ENCODE data around the gene ANKRD26. TPM values are rescaled to one million over a fixed set of nuclear protein-coding genes. Genes with fewer than 3 reads are reported as not detected.

Gene ANKRD26
- total RNA-seq, 2 experiments from 2014 or later = 6.2 to 6.6 TPM

- ATAC-seq (ENCODE audit: poor library complexity) (no peak), DNase-seq (no peak)
- Histone ChIP-seq H3K27me3 (ENCODE audit: control insufficient read depth in 1 of 2, insufficient read depth in 2 of 2, low read length in 2 of 2) (no peaks in the 10 kb centered on the region), H3K4me3 (ENCODE audit: low read length) (no peak overlapping the region), H3K4me1 (ENCODE audit: insufficient read depth, low read length) (peaks cover 3% of the 10 kb centered on the region), H3K27ac (ENCODE audit: low read depth in 1 of 2, low read length in 2 of 2) (no peak overlapping the region), H3K9me3 (ENCODE audit: control insufficient read depth in 1 of 2, insufficient read depth in 1 of 2, low read length in 2 of 2) (no peaks in the 10 kb centered on the region), H3K36me3 (ENCODE audit: insufficient read depth, low read length) (peaks cover 90% of the 10 kb centered on the region)
- H3K4me1 Mint-ChIP-seq (ENCODE audit: low read depth) = peaks cover 24% of the 10 kb centered on the region
- ChIA-PET POLR2A (interaction anchor here (2.1 kb wide), 1 partner anchor 10 kb away, joined by 16 read pairs; the partner anchor contains the start of gene YME1L1), CTCF (interaction anchor here (0.7 to 1.2 kb wide), 2 partner anchors 11 to 80 kb away, joined by 3 to 5 read pairs; partner anchors contain the start of gene YME1L1)
- intact Hi-C loops (cut with DNase I, micrococcal nuclease) = loop anchor here in 1 of 2 experiments (5.0 kb wide), 1 partner anchor 364 kb away; no protein-coding TSS in a partner anchor
- TF ChIP-seq CTCF (IDR thresholded peaks at IDR 0.05) = no peak
- H3K27ac Mint-ChIP-seq = no peak overlapping the region
- no peak overlapping the region for H3K4me3 Mint-ChIP-seq
- H3K36me3 Mint-ChIP-seq (ENCODE audit: low read depth) = peaks cover 92% of the 10 kb centered on the region
- H3K27me3 Mint-ChIP-seq = no peaks in the 10 kb centered on the region
- no peaks in the 10 kb centered on the region for H3K9me3 Mint-ChIP-seq
These were observed 43.4 kb upstream of the ANKRD26 start for GRCh38 chr10:27143686-27144085.

GRCh38 chr10:27138277-27138676 is 38.0 kb upstream of the ANKRD26 start:
- Histone ChIP-seq H3K27me3 (ENCODE audit: control insufficient read depth in 1 of 2, insufficient read depth in 2 of 2, low read length in 2 of 2) (no peaks in the 10 kb centered on the region), H3K36me3 (ENCODE audit: insufficient read depth, low read length) (peaks cover 74% of the 10 kb centered on the region), H3K9me3 (ENCODE audit: control insufficient read depth in 1 of 2, insufficient read depth in 1 of 2, low read length in 2 of 2) (no peaks in the 10 kb centered on the region), H3K27ac (ENCODE audit: low read depth in 1 of 2, low read length in 2 of 2) (no peak overlapping the region), H3K4me3 (ENCODE audit: low read length) (no peak overlapping the region), H3K4me1 (ENCODE audit: insufficient read depth, low read length) (no peaks in the 10 kb centered on the region)
- ChIA-PET CTCF (no interaction called here), POLR2A (interaction anchor here (2.1 kb wide), 1 partner anchor 16 kb away, joined by 8 read pairs; the partner anchor contains the start of genes MASTL and YME1L1)
- peaks cover 78% of the 10 kb centered on the region for H3K36me3 Mint-ChIP-seq (ENCODE audit: low read depth)
- no peaks in the 10 kb centered on the region for H3K4me1 Mint-ChIP-seq (ENCODE audit: low read depth)
- no peak for DNase-seq
- peak overlapping the region; percentile 39 for H3K27ac Mint-ChIP-seq
- intact Hi-C loops (cut with DNase I, micrococcal nuclease) = no loop called here
- H3K4me3 Mint-ChIP-seq = no peak overlapping the region
- no peaks in the 10 kb centered on the region for H3K9me3 Mint-ChIP-seq
- H3K27me3 Mint-ChIP-seq = no peaks in the 10 kb centered on the region
- TF ChIP-seq CTCF (IDR thresholded peaks at IDR 0.05) = no peak
- ATAC-seq (ENCODE audit: poor library complexity) = no peak

- intact Hi-C loops (cut with DNase I, micrococcal nuclease) = no loop called here
- Histone ChIP-seq H3K27me3 (ENCODE audit: control insufficient read depth in 1 of 2, insufficient read depth in 2 of 2, low read length in 2 of 2) (no peaks in the 10 kb centered on the region), H3K4me1 (ENCODE audit: insufficient read depth, low read length) (no peaks in the 10 kb centered on the region), H3K9me3 (ENCODE audit: control insufficient read depth in 1 of 2, insufficient read depth in 1 of 2, low read length in 2 of 2) (no peaks in the 10 kb centered on the region), H3K36me3 (ENCODE audit: insufficient read depth, low read length) (peaks cover 78% of the 10 kb centered on the region), H3K4me3 (ENCODE audit: low read length) (no peak overlapping the region), H3K27ac (ENCODE audit: low read depth in 1 of 2, low read length in 2 of 2) (no peak overlapping the region)
- Mint-ChIP-seq H3K27ac (no peak overlapping the region), H3K27me3 (no peaks in the 10 kb centered on the region), H3K9me3 (no peaks in the 10 kb centered on the region), H3K36me3 (ENCODE audit: low read depth) (peaks cover 76% of the 10 kb centered on the region), H3K4me1 (ENCODE audit: low read depth) (peaks cover 9% of the 10 kb centered on the region), H3K4me3 (no peak overlapping the region)
- ATAC-seq (ENCODE audit: poor library complexity) (no peak), DNase-seq (no peak)
- CTCF ChIA-PET = no interaction called here
- POLR2A ChIA-PET = no interaction called here
- TF ChIP-seq CTCF (IDR thresholded peaks at IDR 0.05) = no peak
These were observed 34.1 kb upstream of the ANKRD26 start for GRCh38 chr10:27134371-27134770.

Data from CD4-positive, alpha-beta T cell (primary cell).